SU-DHL-6 (cell line): ENCODE data around the gene CADM2.

ENCODE experiments used
- H2AFZ ChIP-seq: fragments of 200-600 bp; sonication (generic); 2 replicates; pipeline ENCODE4 v1.6.1; 2014; ENCODE audit warnings: low read depth, mild to moderate bottlenecking, moderate library complexity, mixed read lengths, antibody characterized with exemption, low read length; ENCODE audit not compliant: severe bottlenecking
- H3F3A ChIP-seq: fragments of 200-600 bp; shearing (Covaris generic); 2 replicates; pipeline ENCODE4 v1.6.0; 2016; ENCODE audit warnings: antibody characterized with exemption, mild to moderate bottlenecking; ENCODE audit not compliant: insufficient read depth
- H3K27ac ChIP-seq: fragments of 200-600 bp; sonication (generic); 2 replicates; pipeline ENCODE4 v1.5.1; 2016; ENCODE audit warnings: low read depth, mild to moderate bottlenecking, low read length, moderate library complexity, mixed read lengths
- H3K27me3 ChIP-seq: fragments of 200-600 bp; sonication (generic), shearing (Covaris generic); 2 replicates; pipeline ENCODE4 v1.6.0; 2014; ENCODE audit warnings: mild to moderate bottlenecking, low read length
- H3K36me3 ChIP-seq: fragments of 200-600 bp; sonication (generic); 2 replicates; pipeline ENCODE4 v1.6.1; 2014; ENCODE audit warnings: mild to moderate bottlenecking, low read length, mixed read lengths
- H3K4me2 ChIP-seq: fragments of 300-600, 200-600 bp; shearing (Covaris generic), sonication (generic); 2 replicates; pipeline ENCODE4 v1.6.0; 2014; ENCODE audit warnings: low read length, low read depth, mild to moderate bottlenecking; ENCODE audit not compliant: poor library complexity, severe bottlenecking
- H3K4me3 ChIP-seq: fragments of 200-600 bp; sonication (generic); 2 replicates; pipeline ENCODE4 v1.5.1; 2014; ENCODE audit warnings: antibody characterized with exemption, low read length, mild to moderate bottlenecking, mixed read lengths; ENCODE audit not compliant: insufficient read depth, poor library complexity, severe bottlenecking
- H3K79me2 ChIP-seq: fragments of 200-600 bp; sonication (generic); 2 replicates; pipeline ENCODE4 v1.6.1; 2014; ENCODE audit warnings: mild to moderate bottlenecking, low read length, moderate library complexity; ENCODE audit not compliant: insufficient read depth
- H3K9ac ChIP-seq: fragments of 200-600 bp; sonication (generic); 2 replicates; pipeline ENCODE4 v1.7.0; 2014; ENCODE audit warnings: mild to moderate bottlenecking, low read length
- H3K9me2 ChIP-seq: fragments of 200-600 bp; sonication (generic); replicated peaks from 2 replicates; pipeline ENCODE4 v1.6.1; 2014; ENCODE audit warnings: low read length; ENCODE audit not compliant: insufficient read depth
- H3K9me3 ChIP-seq: fragments of 200-600 bp; sonication (generic); 2 replicates; pipeline ENCODE4 v1.6.1; 2014; ENCODE audit warnings: low read length, mixed read lengths; ENCODE audit not compliant: insufficient read depth
- H4K20me1 ChIP-seq: fragments of 200-600 bp; sonication (generic); 2 replicates; pipeline ENCODE4 v1.6.1; 2014; ENCODE audit warnings: low read depth, mild to moderate bottlenecking, antibody characterized with exemption, low read length, moderate library complexity, mixed read lengths
- EZH2phosphoT487 ChIP-seq: fragments of 200-600 bp; sonication (generic), shearing (Covaris generic); conservative IDR thresholded peaks from 2 replicates; pipeline ENCODE4 v1.6.1; 2018; ENCODE audit warnings: mild to moderate bottlenecking, antibody characterized with exemption, low read length, moderate library complexity, mixed read lengths
- TF ChIP-seq, protein P1 (sequence below): fragments of 200-600 bp; sonication (generic); IDR thresholded peaks from one replicate; pipeline ENCODE4 v1.5.1; 2017; ENCODE audit warnings: antibody characterized with exemption, mild to moderate bottlenecking, low read length, moderate library complexity; ENCODE audit not compliant: insufficient read depth, poor library complexity, severe bottlenecking

The CADM2 gene

DNA sequence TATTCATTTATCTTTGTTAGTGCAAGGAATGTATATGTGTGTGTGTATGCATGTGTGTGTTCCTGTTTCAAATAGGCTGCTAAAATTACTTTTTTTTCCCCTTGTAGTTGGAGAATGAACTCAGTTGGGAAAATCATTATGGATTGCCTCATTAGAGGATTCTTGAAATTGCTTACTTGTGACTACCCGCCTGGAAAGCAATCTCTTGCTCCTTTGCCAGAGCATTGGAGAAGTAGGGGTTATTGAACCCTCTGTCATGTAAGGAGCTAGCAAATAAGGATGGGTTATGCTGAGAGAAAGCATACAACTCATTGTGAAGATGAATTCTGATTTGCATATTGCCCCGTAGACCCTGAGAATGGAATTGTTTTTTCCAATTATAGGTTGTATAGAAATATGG is 474.5 kb downstream of the CADM2 start:
- no peaks in the 10 kb centered on the region for H3K79me2 ChIP-seq
- no peaks in the 10 kb centered on the region for H3K27me3 ChIP-seq
- H4K20me1 ChIP-seq: no peaks in the 10 kb centered on the region
- H3K36me3 ChIP-seq: no peaks in the 10 kb centered on the region
- no peak overlapping the region for H2AFZ ChIP-seq
- no peak overlapping the region for H3K9ac ChIP-seq
- no peaks in the 10 kb centered on the region for H3F3A ChIP-seq
- no peak overlapping the region for H3K27ac ChIP-seq
- no peak overlapping the region for H3K4me2 ChIP-seq
- no peaks in the 10 kb centered on the region for H3K9me3 ChIP-seq
- no peak overlapping the region for H3K4me3 ChIP-seq
- no peak for TF ChIP-seq EZH2phosphoT487
- TF ChIP-seq, protein P1, sequence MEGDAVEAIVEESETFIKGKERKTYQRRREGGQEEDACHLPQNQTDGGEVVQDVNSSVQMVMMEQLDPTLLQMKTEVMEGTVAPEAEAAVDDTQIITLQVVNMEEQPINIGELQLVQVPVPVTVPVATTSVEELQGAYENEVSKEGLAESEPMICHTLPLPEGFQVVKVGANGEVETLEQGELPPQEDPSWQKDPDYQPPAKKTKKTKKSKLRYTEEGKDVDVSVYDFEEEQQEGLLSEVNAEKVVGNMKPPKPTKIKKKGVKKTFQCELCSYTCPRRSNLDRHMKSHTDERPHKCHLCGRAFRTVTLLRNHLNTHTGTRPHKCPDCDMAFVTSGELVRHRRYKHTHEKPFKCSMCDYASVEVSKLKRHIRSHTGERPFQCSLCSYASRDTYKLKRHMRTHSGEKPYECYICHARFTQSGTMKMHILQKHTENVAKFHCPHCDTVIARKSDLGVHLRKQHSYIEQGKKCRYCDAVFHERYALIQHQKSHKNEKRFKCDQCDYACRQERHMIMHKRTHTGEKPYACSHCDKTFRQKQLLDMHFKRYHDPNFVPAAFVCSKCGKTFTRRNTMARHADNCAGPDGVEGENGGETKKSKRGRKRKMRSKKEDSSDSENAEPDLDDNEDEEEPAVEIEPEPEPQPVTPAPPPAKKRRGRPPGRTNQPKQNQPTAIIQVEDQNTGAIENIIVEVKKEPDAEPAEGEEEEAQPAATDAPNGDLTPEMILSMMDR: no peak
- no peaks in the 10 kb centered on the region for H3K9me2 ChIP-seq

DNA sequence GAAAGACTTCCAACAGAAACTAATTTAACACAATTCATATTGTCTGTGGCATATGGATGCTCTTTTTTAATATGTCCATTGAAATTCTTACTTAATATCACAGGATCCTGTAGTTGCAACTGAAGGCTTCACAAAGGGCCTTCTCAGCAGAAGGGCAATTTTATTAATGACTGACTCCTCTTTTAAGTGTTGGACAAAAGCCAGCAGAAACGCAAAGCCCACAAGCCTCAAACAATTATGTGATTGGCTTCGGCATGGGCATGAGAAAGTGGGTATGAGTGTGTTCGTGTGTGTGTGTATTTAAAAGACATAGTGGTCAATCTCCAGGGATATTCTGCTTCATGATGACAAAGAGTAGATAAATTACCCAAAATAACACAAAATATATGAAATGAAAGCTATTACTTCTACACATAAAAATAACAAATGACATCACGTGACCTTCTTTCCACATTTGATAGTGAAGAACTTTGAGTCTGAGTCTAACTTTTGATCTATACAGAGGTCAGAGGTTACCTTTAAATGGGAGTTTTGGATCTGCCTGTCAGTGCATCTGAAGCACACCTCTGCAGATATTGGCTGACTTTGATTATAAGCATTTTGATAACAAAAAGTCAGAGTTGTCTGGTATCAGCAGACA is 496.9 kb downstream of the CADM2 start:
- Histone ChIP-seq H3K27ac (no peak overlapping the region), H2AFZ (no peak overlapping the region), H3K27me3 (no peaks in the 10 kb centered on the region), H3K36me3 (no peaks in the 10 kb centered on the region), H4K20me1 (no peaks in the 10 kb centered on the region), H3F3A (no peaks in the 10 kb centered on the region), H3K79me2 (no peaks in the 10 kb centered on the region), H3K4me3 (no peak overlapping the region), H3K9ac (no peak overlapping the region), H3K9me3 (no peaks in the 10 kb centered on the region), H3K9me2 (no peaks in the 10 kb centered on the region), H3K4me2 (no peak overlapping the region)
- TF ChIP-seq EZH2phosphoT487: no peak
- TF ChIP-seq, protein P1: no peak

DNA sequence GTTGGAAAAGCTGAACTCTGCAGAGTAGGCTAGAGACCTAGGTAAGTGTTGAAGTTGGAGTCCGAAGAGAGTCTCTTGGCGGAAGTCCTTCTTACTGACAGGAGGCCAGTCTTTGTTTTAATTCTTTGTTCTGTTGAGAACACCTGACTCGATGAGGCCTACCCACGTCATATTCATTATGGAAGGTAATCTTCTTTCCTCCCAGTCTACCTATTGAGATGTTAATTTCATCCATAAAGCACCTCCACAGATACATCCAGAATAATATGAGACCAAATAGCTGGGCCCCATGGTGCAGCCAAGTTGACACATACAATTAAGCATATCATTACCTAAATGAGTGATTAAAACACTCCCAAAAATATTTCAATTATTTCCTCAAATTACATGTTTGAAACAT is 515.5 kb downstream of the CADM2 start:
- no peak overlapping the region for H2AFZ ChIP-seq
- no peaks in the 10 kb centered on the region for H3K27me3 ChIP-seq
- TF ChIP-seq, protein P1: no peak
- no peak for TF ChIP-seq EZH2phosphoT487
- H3F3A ChIP-seq: no peaks in the 10 kb centered on the region
- H3K4me2 ChIP-seq: no peak overlapping the region
- no peak overlapping the region for H3K27ac ChIP-seq
- H3K79me2 ChIP-seq: no peaks in the 10 kb centered on the region
- no peaks in the 10 kb centered on the region for H4K20me1 ChIP-seq
- H3K9ac ChIP-seq: no peak overlapping the region
- H3K36me3 ChIP-seq: no peaks in the 10 kb centered on the region
- H3K9me3 ChIP-seq: no peaks in the 10 kb centered on the region
- H3K4me3 ChIP-seq: no peak overlapping the region
- H3K9me2 ChIP-seq: no peaks in the 10 kb centered on the region
